ENCODE measurements around the gene SCN9A.
"Not testable (repeated sequence)": the region's sequence is repeated elsewhere in the genome, so short reads cannot be mapped to it uniquely, and the experiment has no call there.

Gene SCN9A

DNA sequence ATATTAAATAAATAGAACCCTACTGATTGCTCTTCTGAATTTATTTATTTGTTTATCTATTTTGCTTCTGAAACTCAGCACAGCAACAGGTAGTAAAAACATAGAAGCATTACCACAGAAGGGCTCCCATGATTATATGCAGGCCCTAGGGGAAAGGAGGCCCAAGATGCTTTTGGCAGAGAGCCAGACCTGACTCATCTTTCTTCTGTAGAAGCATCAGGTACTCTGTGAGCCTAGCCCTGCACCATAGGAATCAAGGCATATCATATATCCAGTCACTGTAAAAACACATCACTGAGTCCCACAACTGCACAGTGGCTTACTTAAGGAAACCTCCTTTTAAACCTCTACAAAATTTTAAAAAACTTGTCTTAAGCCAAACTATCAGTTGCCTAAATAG is 1.8 kb downstream of the SCN9A start:
- peak; percentile 36 for DNase-seq

DNA sequence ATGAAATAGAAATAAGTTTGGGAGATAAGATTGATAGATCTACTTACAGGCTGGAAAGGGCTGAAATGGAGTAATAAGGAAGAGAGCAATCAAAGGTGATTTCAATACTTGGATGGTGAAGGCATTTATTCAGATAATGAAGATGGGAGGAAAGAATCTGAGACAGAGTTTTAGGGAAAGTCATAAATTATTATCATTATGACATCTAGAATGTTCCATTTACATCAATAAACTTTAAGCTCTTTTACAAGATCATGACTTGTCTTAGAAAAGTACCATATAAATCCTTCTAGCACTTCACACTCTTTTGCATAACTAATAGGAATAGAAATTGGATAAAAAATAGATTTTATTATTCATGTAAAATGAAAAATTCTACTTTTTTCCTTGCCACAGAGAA is 2.2 kb downstream of the SCN9A start:
- no peak for DNase-seq

- no peak for DNase-seq
Observed at GRCh38 chr2:166373105-166373504, 2.6 kb downstream of the SCN9A start.

DNA sequence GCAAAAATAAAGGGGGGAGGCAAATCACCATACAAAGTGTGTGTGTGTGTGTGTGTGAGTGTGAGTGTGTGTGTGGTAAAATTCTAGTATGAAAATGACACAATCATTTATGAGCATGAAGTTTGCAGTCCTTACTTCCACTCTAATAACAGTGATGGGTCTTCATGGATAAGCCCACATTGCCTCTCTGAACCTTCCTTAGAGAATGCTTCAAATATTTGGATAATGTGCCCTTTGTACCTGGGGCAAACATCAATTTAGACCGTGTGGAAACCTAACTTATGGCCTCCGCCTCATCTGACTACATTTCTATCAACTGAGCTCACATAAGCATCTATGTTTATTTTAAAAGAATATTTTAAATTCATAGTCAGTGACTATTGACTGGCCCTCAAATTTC is 3.7 kb downstream of the SCN9A start:
- DNase-seq = no peak

GRCh38 chr2:166365803-166366420 is 9.8 kb downstream of the SCN9A start:
- DNase-seq = no peak

DNA sequence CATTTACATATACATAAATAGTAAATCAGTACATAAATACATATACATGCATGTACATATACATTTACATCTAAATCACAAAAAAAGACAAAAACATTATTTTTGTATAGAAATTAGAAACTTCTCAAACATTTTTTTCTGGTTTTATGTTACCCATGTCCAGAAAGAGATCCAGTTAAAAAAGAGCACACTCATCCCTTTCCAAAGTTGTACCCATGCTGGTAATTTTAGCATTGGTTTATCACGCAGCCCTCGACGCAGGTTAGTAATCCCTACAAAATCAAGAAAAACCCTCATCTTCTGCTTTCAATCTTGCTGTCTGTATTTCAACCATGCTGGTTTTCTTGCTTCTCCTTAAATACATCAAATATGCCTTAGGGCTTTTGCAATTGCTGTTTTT is 10.5 kb downstream of the SCN9A start:
- DNase-seq = no peak

DNA sequence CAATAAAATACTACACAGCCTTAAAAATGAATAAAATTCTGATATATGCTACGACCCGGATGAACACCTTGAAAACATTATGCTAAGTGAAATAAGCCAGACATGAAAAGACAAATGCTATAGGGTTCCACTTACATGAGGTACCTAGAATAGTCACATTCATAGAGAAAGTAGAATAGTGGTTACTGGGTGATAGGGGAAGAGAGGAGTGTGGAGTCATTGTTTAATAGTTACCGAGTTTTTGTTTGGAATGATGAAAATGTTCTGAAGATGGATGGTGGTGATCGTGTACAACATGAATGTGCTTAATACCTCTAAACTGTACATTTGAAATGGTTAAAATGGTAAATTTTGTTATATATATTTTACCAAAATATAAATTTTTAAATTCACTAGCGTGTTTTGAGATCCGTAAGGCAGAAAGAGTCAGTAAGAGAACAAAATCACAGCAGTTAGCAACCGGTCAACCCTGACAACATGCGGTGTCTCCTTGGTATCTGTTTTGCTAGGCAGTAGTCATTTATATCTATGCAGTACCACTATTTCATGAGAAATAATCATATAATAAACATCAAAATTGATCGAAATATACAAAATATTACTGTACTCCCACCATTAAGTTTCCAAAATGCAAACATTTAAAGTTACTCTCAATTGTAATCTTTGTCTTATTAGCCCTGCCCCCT is 11.1 kb downstream of the SCN9A start:
- no peak for DNase-seq

DNA sequence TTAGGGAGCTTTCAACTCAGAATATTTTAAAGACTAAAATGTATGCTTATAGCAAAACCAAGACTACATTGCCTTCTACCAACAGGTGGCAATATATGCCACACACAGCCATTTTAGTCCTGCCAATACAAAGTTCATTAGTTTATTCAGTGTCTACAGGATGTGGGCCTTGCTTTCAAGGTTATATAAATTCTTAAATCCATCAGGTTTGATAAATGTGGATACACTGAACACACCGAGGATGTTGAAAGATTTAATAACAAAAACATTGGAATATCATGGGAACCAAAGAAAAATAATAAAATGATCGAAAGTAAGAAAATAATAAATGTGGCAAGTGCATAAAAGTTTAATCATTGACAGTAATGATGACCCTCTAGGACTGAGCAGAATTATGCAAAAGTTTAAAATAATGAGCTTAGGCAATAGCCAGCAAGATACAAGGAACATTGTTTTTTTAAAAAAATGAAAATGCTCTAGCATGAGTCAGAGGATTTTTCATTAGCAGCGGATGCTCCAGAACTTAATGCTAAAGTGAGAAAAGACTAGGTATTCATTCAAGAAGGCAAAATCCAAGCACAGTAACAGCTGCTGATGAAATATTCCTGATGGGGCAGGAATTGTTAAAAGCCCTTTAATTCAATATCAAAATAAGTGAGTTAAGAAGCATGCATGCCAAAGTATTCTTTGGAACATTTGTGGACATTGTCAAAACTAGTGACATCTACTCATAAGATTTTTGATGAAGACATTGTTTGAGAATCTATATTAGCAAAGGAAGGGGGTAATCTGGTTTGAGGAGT is 14.2 kb downstream of the SCN9A start:
- no peak for DNase-seq

DNA sequence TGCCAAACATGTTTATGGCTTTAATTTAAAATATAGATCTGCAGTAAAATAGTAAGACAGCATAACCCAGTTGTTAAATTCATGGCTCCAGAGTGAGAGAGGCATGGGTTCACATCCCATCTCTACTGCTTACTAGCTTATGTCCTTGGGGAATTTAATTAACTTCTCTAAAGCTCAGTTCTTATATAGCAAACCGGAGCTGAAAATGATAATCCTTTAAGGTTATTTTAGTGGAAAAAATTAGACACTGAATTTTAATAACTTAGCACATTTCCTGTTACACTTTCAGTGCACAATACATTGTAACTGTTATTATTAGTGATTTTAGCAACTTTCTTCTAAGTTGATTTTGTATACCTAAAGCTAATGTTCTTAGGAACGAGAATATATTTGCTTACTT is 14.8 kb downstream of the SCN9A start:
- no peak for DNase-seq

GRCh38 chr2:166360426-166360825 is 15.3 kb downstream of the SCN9A start:
- no peak for DNase-seq

- not testable (repeated sequence) for DNase-seq
Observed at GRCh38 chr2:166357950-166358321, 17.8 kb downstream of the SCN9A start.

- no peak for DNase-seq
Observed at GRCh38 chr2:166357068-166357949, 18.4 kb downstream of the SCN9A start.

GRCh38 chr2:166351319-166351718 is 24.4 kb downstream of the SCN9A start:
- DNase-seq = no peak

- DNase-seq = no peak
Observed at GRCh38 chr2:166350525-166350924, 25.2 kb downstream of the SCN9A start.

DNA sequence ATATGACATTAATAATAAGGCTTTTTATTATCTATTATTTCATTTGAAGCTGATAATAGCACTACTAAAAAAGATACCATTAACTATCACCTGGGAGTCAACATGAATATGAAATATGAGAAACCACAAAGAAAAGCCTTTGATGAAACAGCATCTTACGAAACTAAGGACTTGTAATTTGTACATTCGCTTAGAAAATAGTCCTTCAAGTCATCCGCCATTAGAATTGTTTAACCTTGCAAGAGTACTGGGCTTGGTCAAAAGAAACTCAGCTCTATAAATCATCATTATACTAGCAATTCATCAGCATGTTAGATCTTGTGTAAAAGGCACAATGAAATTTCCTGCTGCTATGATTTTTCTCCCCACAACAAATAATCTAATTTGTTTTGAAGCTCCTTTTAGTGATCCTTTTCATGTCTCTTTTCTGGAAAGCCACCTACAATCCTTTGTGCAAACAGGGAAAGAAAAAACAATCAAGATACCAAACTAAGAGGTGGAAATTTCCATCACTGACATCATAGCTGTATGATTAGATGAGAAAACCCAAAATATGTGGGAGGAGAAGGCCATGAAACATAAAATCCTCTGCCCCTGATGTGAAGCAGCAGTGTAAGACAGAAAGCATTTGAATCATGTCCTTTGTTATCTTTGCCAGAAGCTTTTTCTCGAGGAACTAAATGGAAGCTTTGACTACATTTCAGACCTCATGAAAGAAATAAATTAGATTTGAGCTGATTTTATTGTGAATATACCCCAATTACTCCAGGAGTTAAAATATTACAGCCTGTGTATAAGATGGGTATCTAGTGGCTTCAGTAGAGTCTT is 31.2 kb downstream of the SCN9A start:
- no peak for DNase-seq

GRCh38 chr2:166343467-166343866 is 32.3 kb downstream of the SCN9A start:
- peak; percentile 11 for DNase-seq

- DNase-seq = no peak
Observed at GRCh38 chr2:166341426-166341825, 34.3 kb downstream of the SCN9A start.

DNA sequence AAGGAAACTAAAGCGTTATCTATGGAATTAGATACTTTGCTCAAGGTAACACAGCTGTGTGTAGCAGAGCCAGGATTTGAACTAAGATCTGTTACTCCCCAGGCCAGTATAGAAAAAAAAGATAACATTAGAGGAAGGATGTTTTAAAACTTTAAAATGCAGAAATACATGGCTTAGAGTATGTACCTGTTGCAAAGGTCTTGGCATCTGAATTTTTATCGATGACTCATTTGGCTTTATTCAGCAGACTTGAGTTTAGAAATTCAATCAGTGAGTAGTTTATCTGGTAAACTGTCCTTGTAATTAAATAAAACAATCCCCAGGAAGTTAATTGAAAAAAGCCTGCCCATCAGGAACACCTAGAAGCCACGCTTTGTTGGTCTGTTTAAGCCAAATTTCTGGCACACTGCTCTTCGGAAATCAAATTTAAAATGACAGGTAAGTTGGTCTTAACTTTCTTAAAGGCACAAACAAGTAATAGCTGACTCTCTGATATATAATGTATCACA is 36.9 kb downstream of the SCN9A start:
- DNase-seq = no peak

DNA sequence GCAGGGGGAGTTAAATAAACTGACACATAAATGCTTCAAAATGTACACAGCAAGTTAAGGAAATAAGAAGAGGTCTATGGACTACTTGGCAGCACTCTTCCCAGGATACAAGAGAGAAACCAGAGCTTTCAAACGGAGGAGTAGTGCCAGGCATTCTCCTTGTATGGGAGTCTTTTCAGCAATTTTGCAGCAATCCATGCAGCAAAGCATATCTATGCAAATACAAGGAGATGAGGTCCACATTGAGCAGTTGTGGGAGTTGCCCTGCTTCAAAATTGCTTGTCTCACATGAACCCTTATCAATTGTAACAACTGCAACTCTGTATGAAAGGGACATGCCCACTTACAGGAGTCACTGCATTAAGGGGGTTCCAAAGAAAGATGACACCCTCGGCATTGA is 37.8 kb downstream of the SCN9A start:
- no peak for DNase-seq

- no peak for DNase-seq
Observed at GRCh38 chr2:166335284-166335683, 40.5 kb downstream of the SCN9A start.

- DNase-seq = no peak
Observed at GRCh38 chr2:166334805-166335204, 40.9 kb downstream of the SCN9A start.

DNA sequence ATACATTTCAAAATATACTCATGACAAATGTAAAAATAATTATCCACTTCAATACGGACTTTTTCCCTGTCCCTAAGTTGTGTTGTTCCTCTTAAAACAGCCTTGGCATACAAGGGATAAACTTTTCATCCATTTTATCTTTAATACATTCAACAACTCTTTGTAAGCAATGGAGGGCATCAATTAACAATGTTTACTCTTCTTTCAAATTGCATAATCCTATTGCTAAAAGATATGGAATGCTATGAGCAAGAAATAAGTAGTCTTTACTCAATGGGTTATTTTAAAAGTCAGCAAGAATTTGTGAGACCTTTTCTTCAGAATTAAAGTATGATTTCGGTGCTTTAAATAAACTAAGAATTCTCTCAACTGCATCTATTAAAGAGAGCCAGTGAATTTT is 41.9 kb downstream of the SCN9A start:
- no peak for DNase-seq

All from NCI-H187 treated with DMSO at 0.1 percent for 48 hours (cell line).